Upper lobe of left lung (tissue), 4 donors: ENCODE data around the gene MRPL43.

Source experiments
- EP300 ChIP-seq, 4 donors: sonication (generic); formaldehyde crosslinking; IDR thresholded peaks; one replicate each; pipeline ENCODE4 v1.5.1; 2017; ENCODE audit warnings: antibody characterized with exemption in 4 of 4, control low read depth in 2 of 4
- POLR2A ChIP-seq, 4 donors: fragments of 450-650 bp; IDR thresholded peaks; one replicate each; pipeline ENCODE4 v1.5.1; 2016 to 2017; ENCODE audit warnings: antibody characterized with exemption in 4 of 4, mild to moderate bottlenecking in 2 of 4
- TF ChIP-seq, protein P1 (sequence below), 6 experiments: fragments of 450-650 bp in 4 of 6; fragments of 200-600 bp in 2 of 6; sonication (generic) in 2 of 6; IDR thresholded peaks; one replicate each; pipeline ENCODE4 v1.5.1; 2016 to 2019; ENCODE audit warnings: antibody characterized with exemption in 6 of 6

DNA sequence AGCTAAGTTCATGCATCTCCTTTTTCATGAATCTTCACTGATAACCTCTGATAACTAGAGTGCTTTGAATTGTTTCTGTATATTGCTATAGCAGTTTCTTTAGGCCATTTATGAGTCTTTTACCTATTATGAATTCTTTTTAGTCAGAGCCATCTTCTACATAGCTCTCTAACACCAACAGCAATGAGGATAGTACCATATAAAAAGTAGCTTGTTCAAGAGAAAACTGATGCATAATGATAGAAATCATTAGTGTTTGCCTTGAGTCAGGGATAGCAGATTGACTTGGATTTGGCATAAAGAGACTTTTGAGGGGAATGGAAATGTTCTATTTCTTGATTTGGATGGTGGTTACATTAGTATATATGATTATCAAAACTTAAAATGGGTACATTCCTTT is 43.8 kb downstream of the MRPL43 start:
- TF ChIP-seq, protein P1, sequence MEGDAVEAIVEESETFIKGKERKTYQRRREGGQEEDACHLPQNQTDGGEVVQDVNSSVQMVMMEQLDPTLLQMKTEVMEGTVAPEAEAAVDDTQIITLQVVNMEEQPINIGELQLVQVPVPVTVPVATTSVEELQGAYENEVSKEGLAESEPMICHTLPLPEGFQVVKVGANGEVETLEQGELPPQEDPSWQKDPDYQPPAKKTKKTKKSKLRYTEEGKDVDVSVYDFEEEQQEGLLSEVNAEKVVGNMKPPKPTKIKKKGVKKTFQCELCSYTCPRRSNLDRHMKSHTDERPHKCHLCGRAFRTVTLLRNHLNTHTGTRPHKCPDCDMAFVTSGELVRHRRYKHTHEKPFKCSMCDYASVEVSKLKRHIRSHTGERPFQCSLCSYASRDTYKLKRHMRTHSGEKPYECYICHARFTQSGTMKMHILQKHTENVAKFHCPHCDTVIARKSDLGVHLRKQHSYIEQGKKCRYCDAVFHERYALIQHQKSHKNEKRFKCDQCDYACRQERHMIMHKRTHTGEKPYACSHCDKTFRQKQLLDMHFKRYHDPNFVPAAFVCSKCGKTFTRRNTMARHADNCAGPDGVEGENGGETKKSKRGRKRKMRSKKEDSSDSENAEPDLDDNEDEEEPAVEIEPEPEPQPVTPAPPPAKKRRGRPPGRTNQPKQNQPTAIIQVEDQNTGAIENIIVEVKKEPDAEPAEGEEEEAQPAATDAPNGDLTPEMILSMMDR (IDR thresholded peaks at IDR 0.05): no peak
- no peak for TF ChIP-seq POLR2A (IDR thresholded peaks at IDR 0.05)
- TF ChIP-seq EP300 (IDR thresholded peaks at IDR 0.05): no peak
